Naive thymus-derived CD8-positive, alpha-beta T cell (primary cell): ENCODE results near the gene STPG3. TPM values are rescaled to one million over a fixed set of nuclear protein-coding genes. Genes with fewer than 3 reads are reported as not detected.

Source experiments
- ATAC-seq, 2 donors: fragments of 150-1000 bp; cut with Tn5 transposase in 1 of 2; sonication (Bioruptor Pico), chemical (Tn5 transposase) in 1 of 2; 1 replicate in 1 of 2; 2 replicates in 1 of 2; pipeline ENCODE4 v1.10.0; 2021; ENCODE audit warnings: mild to moderate bottlenecking in 2 of 2, moderate library complexity in 2 of 2
- POLR2A ChIA-PET: fragments of 350-600 bp; sonication (Branson Sonifier 250); formaldehyde crosslinking; loops from one replicate; lab custom pipeline; 2021; ENCODE audit warnings: antibody characterized with exemption; lab: Charles Lee
- DNase-seq, 10 donors: peaks; one replicate each; pipeline versions ENCODE4 v3.0.0 to v3.0.0-alpha.2; 2020 to 2022
- H3K27ac Mint-ChIP-seq, 10 donors: one replicate each; pipeline ENCODE4 v1.8.0; 2020 to 2022; ENCODE audit warnings: mild to moderate bottlenecking in 10 of 10, mixed read lengths in 10 of 10, moderate library complexity in 4 of 10, inconsistent platforms in 1 of 10
- H3K27me3 Mint-ChIP-seq, 5 donors: one replicate each; pipeline ENCODE4 v1.8.0; 2021 to 2022; ENCODE audit warnings: mixed read lengths in 5 of 5
- H3K36me3 Mint-ChIP-seq, 3 donors: one replicate each; pipeline ENCODE4 v1.8.0; 2020 to 2022; ENCODE audit warnings: mixed read lengths in 3 of 3, mild to moderate bottlenecking in 2 of 3, inconsistent platforms in 1 of 3
- H3K4me1 Mint-ChIP-seq, 4 donors: one replicate each; pipeline ENCODE4 v1.8.0; 2021 to 2022; ENCODE audit warnings: mixed read lengths in 4 of 4
- H3K4me3 Mint-ChIP-seq, 10 donors: one replicate each; pipeline ENCODE4 v1.8.0; 2020 to 2022; ENCODE audit warnings: mild to moderate bottlenecking in 10 of 10, mixed read lengths in 10 of 10, moderate library complexity in 6 of 10, inconsistent platforms in 1 of 10
- H3K9me3 Mint-ChIP-seq, 9 donors: one replicate each; pipeline ENCODE4 v1.8.0; 2020 to 2022; ENCODE audit warnings: mixed read lengths in 9 of 9, mild to moderate bottlenecking in 3 of 9, inconsistent platforms in 1 of 9, moderate library complexity in 1 of 9
- polyA plus RNA-seq, 3 donors: library from polyadenylated mRNA; unstranded; fragments of 300-500 nt; fragmentation: Illumina TruSeq; gene quantifications; one replicate each; pipeline ENCODE4 v1.2.3, GENCODE V29; 2021
- total RNA-seq, 8 experiments: library from RNA in 2 of 8; stranded (reverse) in 2 of 8; gene quantifications; one replicate each; pipeline ENCODE4 v1.2.3 and lab custom pipeline; 2021 to 2026

Gene STPG3
- total and polyA plus RNA-seq, 5 experiments from 2014 or later: not detected

DNA sequence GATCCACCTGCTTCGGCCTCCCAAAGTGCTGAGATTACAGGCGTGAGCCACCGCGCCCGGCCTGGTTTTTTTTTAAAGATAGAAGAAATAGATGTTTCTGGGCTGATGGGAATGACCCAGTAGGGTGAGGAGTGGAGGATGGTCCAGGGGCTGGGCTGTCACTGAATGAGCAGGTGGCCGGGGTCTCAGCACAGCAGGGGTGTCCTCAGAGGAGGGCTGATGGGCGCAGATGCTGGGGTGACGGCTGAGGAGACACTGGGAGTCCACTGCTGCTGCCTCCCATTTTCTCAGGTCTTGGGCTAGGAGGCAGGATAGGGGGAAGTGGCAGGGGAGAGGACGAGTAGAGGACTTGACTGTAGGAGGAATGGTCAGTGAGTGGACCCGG is 24.1 kb downstream of the STPG3 start:
- no peak for DNase-seq
- POLR2A ChIA-PET: no interaction called here
- Mint-ChIP-seq H3K27me3 (peaks cover 0 to 35% (median 14%) of the 10 kb centered on the region in 5 donors), H3K4me3 (peak overlapping the region in 3 of 10 donors; percentile 10 to 39 (median 18)), H3K9me3 (no peaks in the 10 kb centered on the region), H3K27ac (peak overlapping the region in 1 of 10 donors; percentile 37), H3K36me3 (peaks cover 0 to 17% (median 0%) of the 10 kb centered on the region in 3 donors), H3K4me1 (peaks cover 18 to 34% (median 32%) of the 10 kb centered on the region in 4 donors)
- ATAC-seq: no peak

DNA sequence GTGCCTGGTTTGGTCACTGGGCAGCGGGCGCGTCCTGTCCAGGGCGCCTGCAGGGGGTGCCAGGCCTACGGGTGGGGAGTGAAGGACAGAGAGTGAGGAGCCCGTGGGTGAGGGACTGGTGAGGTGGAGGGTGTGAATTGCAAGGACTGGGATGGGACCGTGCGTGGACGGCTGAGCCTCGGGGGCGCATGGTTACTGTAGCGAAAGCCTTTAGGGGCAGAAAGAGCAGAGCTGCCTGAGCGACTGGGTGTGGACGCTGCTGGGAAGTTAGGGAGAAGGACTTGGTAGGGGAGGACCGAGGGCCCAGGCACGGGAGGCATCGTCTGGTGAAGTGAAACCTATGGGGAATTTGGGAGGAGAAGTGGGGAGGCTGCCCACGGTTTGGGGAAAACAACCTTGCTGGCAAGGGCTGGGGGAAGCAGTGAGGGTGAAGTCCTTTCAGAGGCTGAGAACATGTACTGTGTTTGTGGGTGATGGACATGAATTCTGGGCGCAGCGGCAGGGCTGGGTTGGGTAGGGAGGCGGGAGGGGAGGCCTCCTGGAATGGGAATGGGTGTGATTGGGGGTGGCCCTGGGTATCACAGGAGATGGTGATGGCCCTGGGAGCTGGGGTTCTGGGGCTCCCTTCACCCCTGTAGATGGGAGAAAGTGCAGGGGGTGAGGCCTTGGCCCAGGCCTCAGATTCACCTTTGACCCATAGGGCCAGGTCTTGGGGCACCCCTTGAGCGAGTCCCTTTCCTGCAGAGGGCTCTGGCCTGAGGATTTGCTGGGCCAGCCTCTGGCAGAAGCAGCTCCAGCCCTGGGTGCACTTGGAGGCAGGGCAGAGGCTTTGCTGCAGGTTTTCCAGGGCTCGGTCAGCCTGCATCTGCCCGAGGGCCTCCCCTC is 24.7 kb downstream of the STPG3 start:
- no peak for ATAC-seq
- peak overlapping the region in 3 of 10 donors; percentile 37 to 60 (median 45) for H3K27ac Mint-ChIP-seq
- H3K27me3 Mint-ChIP-seq: peaks cover 0 to 35% (median 14%) of the 10 kb centered on the region in 5 donors
- peak in 1 of 10 donors; percentile 62 for DNase-seq
- peaks cover 18 to 34% (median 31%) of the 10 kb centered on the region in 4 donors for H3K4me1 Mint-ChIP-seq
- no peaks in the 10 kb centered on the region for H3K9me3 Mint-ChIP-seq
- POLR2A ChIA-PET: interaction anchor here (2.5 kb wide), 1 partner anchor 34 kb away, joined by 14 read pairs; the partner anchor contains the start of gene TUBB4B
- peaks cover 0 to 15% (median 0%) of the 10 kb centered on the region in 3 donors for H3K36me3 Mint-ChIP-seq
- peak overlapping the region in 3 of 10 donors; percentile 7 to 39 (median 24) for H3K4me3 Mint-ChIP-seq

DNA sequence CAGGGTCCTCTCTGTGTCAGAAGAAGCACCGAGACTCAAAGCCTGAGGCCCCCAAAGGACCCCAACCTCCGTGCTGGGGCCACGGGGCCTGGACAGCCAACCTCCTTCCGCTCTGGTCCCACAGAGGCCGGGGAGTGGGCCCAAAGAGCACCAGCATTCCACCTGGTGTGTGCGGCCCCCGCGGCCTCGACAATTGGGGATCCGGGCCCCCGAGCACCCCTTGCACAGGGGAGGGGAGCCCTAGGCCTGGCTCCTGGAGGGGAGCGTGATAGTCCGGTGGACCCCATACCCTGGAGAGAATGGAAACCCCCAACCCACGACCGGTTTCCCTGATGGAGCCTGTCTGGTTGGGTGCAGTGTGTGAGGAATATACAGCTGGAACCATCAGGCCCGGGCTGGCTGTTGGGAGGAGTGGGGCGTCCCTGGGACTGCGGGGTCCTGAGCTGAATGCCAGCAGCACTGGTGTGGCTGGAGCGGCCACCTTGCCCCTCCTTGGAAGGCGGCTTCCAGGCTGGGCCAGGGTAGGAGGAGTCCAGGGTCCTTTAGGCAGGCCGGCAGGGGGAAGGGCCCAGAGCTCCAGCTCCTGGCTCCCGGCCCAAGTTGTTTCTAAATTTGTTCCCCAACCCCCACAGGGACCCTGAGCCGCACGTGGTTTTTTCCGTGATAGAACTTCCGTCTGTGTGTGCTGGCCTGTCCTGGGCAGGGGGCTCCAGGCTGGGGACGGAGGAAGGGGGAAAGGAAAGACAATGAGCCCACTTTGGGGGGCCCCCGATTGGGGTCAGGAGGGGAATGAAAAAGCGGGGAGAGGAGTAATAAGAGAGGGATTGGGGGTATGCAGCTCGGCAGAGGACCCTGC is 25.6 kb downstream of the STPG3 start:
- peak overlapping the region in 9 of 10 donors; percentile 36 to 77 (median 55) for H3K4me3 Mint-ChIP-seq
- POLR2A ChIA-PET: interaction anchor here (1.3 to 2.5 kb wide), 2 partner anchors 23 to 35 kb away, joined by 3 to 14 read pairs; partner anchors contain the start of gene TUBB4B
- ATAC-seq: no peak

DNA sequence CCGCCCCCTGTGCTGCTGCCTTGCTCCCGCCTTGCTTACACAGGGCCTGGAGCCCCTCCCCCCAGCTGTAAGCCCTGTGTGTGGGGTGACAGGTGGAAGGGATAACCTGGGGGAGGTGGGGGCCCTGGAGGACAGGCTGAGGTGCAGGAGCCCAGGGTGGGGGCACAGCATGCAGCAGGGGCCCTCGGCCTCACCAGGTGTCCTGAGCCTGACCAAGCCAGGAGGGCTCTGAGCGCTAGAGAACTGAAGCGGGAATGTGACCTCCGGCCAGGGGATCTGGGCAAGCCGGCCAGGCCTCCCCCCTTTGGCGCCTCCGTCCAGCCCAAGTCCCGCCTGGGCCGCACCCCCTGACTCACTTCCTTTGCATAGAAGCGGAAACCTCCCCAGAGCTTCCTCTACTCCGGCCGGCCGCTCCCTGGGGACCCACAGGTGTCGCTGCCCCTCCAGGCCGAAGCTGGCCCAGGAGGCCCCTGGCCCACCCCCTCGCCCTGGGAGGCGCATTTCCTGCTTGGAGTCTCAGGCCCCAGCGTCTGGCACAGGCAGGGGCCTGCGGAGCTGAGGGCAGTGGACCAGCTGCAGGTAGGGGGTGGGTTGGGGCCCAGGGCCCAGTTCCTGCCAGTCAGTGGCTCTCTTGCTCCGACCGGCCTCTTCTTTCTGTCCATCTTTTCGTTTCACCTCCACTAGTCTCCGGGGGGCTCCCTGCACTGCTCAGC is 26.4 kb downstream of the STPG3 start, which contains the start of gene TOR4A:
TOR4A (plus strand) TSS at position 398 of the 713 bp plus-strand sequence. CDS start 964 bp downstream, outside the sequence.
- DNase-seq: peak in 1 of 10 donors; percentile 32
- peak within 1 kb of the TSS in 9 of 10 donors; percentile 36 to 78 (median 62) for H3K4me3 Mint-ChIP-seq
- peak; percentile 60 for ATAC-seq
- H3K4me1 Mint-ChIP-seq: peaks cover 14 to 27% (median 20%) of the 10 kb centered on the region in 4 donors
- POLR2A ChIA-PET: interaction anchor here (1.3 to 2.5 kb wide), 2 partner anchors 23 to 36 kb away, joined by 3 to 14 read pairs; partner anchors contain the start of gene TUBB4B
- peaks cover 0 to 12% (median 0%) of the 10 kb centered on the region in 3 donors for H3K36me3 Mint-ChIP-seq
- peaks cover under 1 to 40% (median 14%) of the 10 kb centered on the region in 5 donors for H3K27me3 Mint-ChIP-seq
- H3K9me3 Mint-ChIP-seq: no peaks in the 10 kb centered on the region
- peak within 1 kb of the TSS in 3 of 10 donors; percentile 14 to 76 (median 49) for H3K27ac Mint-ChIP-seq

More for the DNA sequence above, 25.6 kb downstream of the STPG3 start:
- Mint-ChIP-seq H3K36me3 (peaks cover 0 to 12% (median 0%) of the 10 kb centered on the region in 3 donors), H3K4me1 (peaks cover 14 to 27% (median 23%) of the 10 kb centered on the region in 4 donors), H3K27me3 (peaks cover 0 to 35% (median 14%) of the 10 kb centered on the region in 5 donors), H3K9me3 (no peaks in the 10 kb centered on the region), H3K27ac (peak overlapping the region in 3 of 10 donors; percentile 14 to 76 (median 49))
- no peak for DNase-seq

DNA sequence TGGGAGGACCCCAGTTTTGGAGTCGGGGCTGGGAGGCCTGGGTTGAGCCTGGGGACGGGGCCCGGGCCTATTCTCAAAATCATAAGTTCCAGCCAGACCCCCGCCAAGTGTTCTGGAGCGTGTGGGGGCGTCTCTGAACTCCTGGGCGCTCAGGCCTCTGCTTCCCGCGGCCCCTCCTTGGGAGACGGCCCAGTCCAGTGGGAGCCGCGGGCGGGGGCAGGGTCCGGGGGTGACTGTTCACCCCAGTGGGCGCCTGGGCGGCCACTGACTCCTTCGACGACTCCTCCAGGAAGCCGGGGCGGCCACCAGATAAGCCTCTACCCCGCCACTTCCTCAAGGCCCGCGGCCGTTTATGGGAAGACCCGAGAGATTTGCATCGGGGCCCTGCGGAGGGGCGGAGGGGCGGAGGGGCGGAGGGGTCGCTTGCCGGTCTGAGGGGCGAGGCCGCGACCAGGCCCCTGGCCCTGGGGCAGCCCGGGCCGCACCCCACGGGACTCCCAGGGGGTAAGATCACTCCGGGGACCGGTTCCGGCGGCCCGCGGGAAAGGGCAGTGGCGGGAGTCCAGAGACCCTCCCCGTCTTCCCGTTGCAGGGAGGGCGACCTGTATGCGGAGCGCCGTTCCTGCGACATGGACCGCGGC is 27.1 kb downstream of the STPG3 start:
- POLR2A ChIA-PET: interaction anchor here (1.3 to 2.5 kb wide), 2 partner anchors 24 to 37 kb away, joined by 3 to 14 read pairs; partner anchors contain the start of gene TUBB4B
- H3K27ac Mint-ChIP-seq: no peak overlapping the region
- peaks cover 0 to 12% (median 0%) of the 10 kb centered on the region in 3 donors for H3K36me3 Mint-ChIP-seq
- H3K4me1 Mint-ChIP-seq: peaks cover 14 to 32% (median 20%) of the 10 kb centered on the region in 4 donors
- peaks cover 1 to 45% (median 14%) of the 10 kb centered on the region in 5 donors for H3K27me3 Mint-ChIP-seq
- no peaks in the 10 kb centered on the region for H3K9me3 Mint-ChIP-seq
- peak overlapping the region in 6 of 10 donors; percentile 30 to 78 (median 67) for H3K4me3 Mint-ChIP-seq
- DNase-seq (no peak), ATAC-seq (peak; percentile 20 to 38)

DNA sequence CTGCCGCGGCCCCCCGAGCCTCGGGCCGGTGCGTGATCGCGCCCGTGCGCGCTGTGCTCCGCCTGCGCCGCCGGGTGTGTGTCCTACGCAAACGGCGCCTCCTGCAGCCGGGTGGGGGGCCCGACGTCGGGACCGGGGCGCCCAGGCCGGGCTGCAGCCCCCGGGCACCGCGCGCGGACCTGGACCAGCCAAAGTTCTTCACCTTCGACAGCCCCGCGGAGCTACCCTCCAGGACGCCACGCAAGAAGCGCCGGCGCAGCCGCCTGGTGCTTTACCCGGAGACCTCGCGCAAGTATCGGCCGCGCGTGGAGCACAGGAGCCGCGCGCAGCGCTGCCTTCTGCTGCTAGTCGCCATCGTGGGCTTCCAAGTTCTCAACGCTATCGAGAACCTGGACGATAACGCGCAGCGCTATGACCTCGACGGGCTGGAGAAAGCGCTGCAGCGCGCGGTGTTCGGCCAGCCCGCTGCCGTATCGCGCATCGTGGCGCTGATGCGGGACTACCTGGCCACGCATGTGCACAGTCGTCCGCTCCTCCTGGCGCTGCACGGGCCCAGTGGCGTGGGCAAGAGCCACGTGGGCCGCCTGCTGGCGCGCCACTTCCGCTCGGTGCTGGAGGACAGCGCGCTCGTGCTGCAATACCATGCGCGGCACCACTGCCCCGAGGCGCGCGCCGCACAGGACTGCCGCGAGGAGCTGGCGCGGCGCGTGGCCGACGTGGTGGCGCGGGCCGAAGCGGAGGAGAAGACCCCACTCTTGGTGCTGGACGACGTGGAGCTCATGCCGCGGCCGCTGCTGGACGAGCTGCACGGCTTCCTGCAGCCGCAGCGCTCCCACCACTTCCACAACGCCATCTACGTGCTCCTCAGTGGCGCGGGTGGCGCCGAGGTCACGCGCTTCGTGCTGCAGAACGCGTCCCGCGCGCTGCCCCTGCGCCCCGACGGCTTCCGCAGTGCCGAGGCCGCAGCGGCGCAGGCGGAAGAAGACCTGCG is 27.9 kb downstream of the STPG3 start:
- Mint-ChIP-seq H3K4me1 (peaks cover 14 to 32% (median 20%) of the 10 kb centered on the region in 4 donors), H3K27me3 (peaks cover 1 to 45% (median 14%) of the 10 kb centered on the region in 5 donors), H3K36me3 (peaks cover 0 to 6% (median 0%) of the 10 kb centered on the region in 3 donors), H3K9me3 (no peaks in the 10 kb centered on the region), H3K4me3 (no peak overlapping the region), H3K27ac (no peak overlapping the region)
- ATAC-seq (no peak), DNase-seq (no peak)
- POLR2A ChIA-PET: interaction anchor here (1.5 kb wide), 1 partner anchor 42 kb away, joined by 4 read pairs; no protein-coding TSS in a partner anchor

DNA sequence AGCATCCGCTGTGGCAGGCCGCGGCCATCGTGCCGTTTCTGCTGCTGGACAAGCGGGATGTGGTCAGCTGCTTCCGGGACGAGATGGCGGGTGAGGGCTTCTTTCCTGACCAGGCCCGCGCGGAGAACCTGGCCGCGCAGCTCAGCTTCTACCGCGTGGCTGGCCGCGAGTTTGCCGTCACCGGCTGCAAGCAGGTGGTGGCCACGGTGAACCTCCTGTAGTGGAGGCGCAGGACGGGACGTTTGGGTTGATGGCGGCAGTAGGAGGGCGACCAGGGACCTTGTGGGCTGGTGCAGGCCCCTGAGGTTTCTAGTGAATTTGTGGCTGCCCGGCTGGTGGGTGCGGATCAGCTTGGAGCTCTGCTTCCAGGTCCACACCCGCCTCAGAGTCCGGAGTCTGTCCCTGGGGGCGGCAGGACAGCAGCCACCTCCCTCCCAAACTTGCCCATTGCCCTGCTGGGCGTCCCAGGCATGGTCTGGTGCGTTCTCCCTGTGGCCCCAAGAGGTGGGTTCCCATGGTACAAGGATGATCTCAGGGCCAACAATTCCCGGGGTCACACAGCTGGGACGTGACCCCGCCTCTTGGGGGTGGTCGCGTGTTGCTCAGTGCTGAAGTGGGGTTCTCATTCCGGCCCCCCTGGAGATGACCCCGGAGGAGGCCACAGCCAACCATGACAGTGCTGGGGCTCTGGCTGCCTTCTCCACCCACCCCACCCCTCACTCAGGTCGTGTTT is 28.8 kb downstream of the STPG3 start:
- DNase-seq: no peak
- ATAC-seq: no peak
- H3K9me3 Mint-ChIP-seq: no peaks in the 10 kb centered on the region
- H3K4me3 Mint-ChIP-seq: no peak overlapping the region
- H3K4me1 Mint-ChIP-seq: peaks cover 11 to 26% (median 19%) of the 10 kb centered on the region in 4 donors
- peaks cover 0 to 6% (median 0%) of the 10 kb centered on the region in 3 donors for H3K36me3 Mint-ChIP-seq
- peaks cover 1 to 46% (median 14%) of the 10 kb centered on the region in 5 donors for H3K27me3 Mint-ChIP-seq
- no peak overlapping the region for H3K27ac Mint-ChIP-seq
- POLR2A ChIA-PET: interaction anchor here (0.6 to 1.5 kb wide), 2 partner anchors 43 to 347 kb away, joined by 4 to 5 read pairs; no protein-coding TSS in a partner anchor

DNA sequence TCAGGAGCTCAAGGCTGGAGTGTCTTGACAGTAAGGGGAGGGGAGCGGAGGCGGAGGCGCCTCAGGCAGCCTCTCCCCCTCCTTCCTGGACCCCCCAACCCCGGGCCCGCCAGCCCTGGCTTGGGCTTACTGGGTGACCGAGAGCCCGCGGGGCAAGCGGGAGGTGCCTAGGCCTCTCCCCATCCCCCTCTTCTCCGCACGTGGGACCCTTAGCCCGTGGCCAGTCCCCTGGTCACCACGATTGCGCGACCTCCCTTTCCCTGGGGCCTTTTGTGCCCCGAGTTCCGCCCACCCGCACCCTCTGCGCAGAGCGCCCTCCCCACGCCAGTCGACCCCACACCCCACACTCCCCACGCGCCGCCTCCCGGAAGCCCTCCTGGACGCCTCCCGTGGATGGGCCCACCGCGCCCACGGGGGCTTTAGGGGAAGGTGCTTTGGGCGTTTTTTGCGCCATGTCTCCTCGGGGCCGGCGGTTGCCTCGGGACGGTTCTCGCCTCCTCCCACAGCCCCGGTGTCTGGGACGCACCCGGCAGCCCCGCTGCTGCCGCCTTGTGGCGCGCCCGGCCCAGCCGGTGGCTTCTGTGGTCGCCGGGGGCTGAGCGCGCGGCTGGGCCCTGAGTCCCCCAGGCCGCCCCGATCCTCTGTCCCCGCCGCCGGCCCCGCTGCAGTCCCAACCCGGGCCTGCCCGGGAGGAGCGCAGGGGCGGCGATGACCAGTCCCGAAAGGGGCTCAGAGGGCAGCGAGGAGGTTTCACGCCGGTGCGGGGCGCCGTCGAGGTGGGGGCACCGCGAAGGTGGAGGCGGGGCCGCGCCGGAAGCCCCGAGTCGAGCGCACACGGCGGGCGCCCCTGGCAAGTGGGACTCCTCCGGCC is 29.6 kb downstream of the STPG3 start:
- Mint-ChIP-seq H3K27me3 (peaks cover 3 to 44% (median 8%) of the 10 kb centered on the region in 5 donors), H3K36me3 (peaks cover 0 to 2% (median 0%) of the 10 kb centered on the region in 3 donors), H3K9me3 (peaks cover 0 to 5% (median 0%) of the 10 kb centered on the region in 9 donors), H3K4me3 (no peak overlapping the region), H3K4me1 (peaks cover 8 to 19% (median 13%) of the 10 kb centered on the region in 4 donors), H3K27ac (no peak overlapping the region)
- POLR2A ChIA-PET: interaction anchor here (0.6 to 1.5 kb wide), 2 partner anchors 44 to 346 kb away, joined by 4 to 5 read pairs; no protein-coding TSS in a partner anchor
- DNase-seq (no peak), ATAC-seq (no peak)
